ENCODE measurements around the gene ENAH.
A peak's percentile ranks its signal among the peaks of the same experiment; 100 is the strongest.

ENAH gene

GRCh38 chr1:225602590-225603206 is 50.2 kb downstream of the ENAH start:
- TF ChIP-seq CTCF (IDR thresholded peaks at IDR 0.05; ENCODE audit: control insufficient read depth, extremely low read depth, insufficient read depth) = no peak
- peak overlapping the region; percentile 27 for H3K4me3 ChIP-seq (ENCODE audit: low read depth, low read length)
- DNase-seq (ENCODE audit: low read depth) = peak; percentile 41

- H3K4me3 ChIP-seq (ENCODE audit: low read depth, low read length) = peak overlapping the region; percentile 27
- TF ChIP-seq CTCF (IDR thresholded peaks at IDR 0.05; ENCODE audit: control insufficient read depth, extremely low read depth, insufficient read depth) = no peak
- no peak for DNase-seq (ENCODE audit: low read depth)
These were observed 50.9 kb downstream of the ENAH start for GRCh38 chr1:225601902-225602589.

- no peak for DNase-seq (ENCODE audit: low read depth)
- no peak for TF ChIP-seq CTCF (IDR thresholded peaks at IDR 0.05; ENCODE audit: control insufficient read depth, extremely low read depth, insufficient read depth)
- H3K4me3 ChIP-seq (ENCODE audit: low read depth, low read length) = no peak overlapping the region
These were observed 54.1 kb downstream of the ENAH start for GRCh38 chr1:225598847-225599246.

- DNase-seq (ENCODE audit: low read depth) = no peak
- TF ChIP-seq CTCF (IDR thresholded peaks at IDR 0.05; ENCODE audit: control insufficient read depth, extremely low read depth, insufficient read depth) = no peak
- no peak overlapping the region for H3K4me3 ChIP-seq (ENCODE audit: low read depth, low read length)
These were observed 54.9 kb downstream of the ENAH start for GRCh38 chr1:225597926-225598575.

- no peak for TF ChIP-seq CTCF (IDR thresholded peaks at IDR 0.05; ENCODE audit: control insufficient read depth, extremely low read depth, insufficient read depth)
- no peak overlapping the region for H3K4me3 ChIP-seq (ENCODE audit: low read depth, low read length)
- no peak for DNase-seq (ENCODE audit: low read depth)
These were observed 56.2 kb downstream of the ENAH start for GRCh38 chr1:225596736-225597135.

- no peak for TF ChIP-seq CTCF (IDR thresholded peaks at IDR 0.05; ENCODE audit: control insufficient read depth, extremely low read depth, insufficient read depth)
- DNase-seq (ENCODE audit: low read depth) = no peak
- H3K4me3 ChIP-seq (ENCODE audit: low read depth, low read length) = no peak overlapping the region
These were observed 56.9 kb downstream of the ENAH start for GRCh38 chr1:225595974-225596551.

Measured in LNCaP clone FGC (cell line).